ENCODE data around the gene NCOA3.

Gene NCOA3

DNA sequence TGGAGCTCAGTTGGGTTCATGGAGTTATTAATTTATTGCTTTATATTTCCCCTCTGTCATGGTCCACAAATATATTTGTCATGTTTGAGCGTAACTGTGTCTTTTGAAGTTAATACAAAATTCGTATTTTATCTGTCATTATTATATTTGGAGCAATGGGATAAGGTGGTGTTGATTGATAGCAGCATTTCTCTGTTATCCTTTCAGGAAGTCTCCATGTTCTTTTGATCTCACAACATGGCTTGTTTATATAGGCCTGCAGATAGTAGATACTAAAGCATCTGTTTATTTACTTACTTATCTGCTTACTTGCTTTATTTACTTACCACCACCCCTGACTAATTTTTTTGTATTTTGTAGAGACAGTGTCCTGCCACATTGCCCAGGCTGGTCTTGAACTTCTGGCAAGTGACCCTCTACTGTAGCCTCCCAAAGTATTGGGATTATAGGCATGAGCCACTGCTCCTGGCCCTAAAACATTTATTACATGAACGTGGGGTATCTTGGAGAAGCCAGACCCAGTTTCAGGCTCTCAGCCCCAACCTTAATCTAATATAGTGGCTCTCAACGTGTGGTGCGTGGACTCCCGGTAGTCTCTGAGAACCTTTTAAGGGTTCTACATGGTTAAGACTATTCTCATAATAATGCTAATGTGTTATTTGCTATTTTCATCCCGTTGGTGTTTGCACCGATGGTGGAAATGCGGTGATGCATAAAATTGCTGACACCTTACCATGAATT is 104.2 kb downstream of the NCOA3 start:
- no peak overlapping the region for H3K4me3 Mint-ChIP-seq
- H3K36me3 Mint-ChIP-seq (ENCODE audit: low read depth), result peaks cover 32% of the 10 kb centered on the region
- H3K27me3 Mint-ChIP-seq (ENCODE audit: low read depth, poor library complexity), result peaks cover 1% of the 10 kb centered on the region
- H3K4me1 Mint-ChIP-seq, result peaks cover 18% of the 10 kb centered on the region
- no peak for DNase-seq
- H3K27ac Mint-ChIP-seq, result peak overlapping the region; percentile 16
- TF ChIP-seq, protein P1, sequence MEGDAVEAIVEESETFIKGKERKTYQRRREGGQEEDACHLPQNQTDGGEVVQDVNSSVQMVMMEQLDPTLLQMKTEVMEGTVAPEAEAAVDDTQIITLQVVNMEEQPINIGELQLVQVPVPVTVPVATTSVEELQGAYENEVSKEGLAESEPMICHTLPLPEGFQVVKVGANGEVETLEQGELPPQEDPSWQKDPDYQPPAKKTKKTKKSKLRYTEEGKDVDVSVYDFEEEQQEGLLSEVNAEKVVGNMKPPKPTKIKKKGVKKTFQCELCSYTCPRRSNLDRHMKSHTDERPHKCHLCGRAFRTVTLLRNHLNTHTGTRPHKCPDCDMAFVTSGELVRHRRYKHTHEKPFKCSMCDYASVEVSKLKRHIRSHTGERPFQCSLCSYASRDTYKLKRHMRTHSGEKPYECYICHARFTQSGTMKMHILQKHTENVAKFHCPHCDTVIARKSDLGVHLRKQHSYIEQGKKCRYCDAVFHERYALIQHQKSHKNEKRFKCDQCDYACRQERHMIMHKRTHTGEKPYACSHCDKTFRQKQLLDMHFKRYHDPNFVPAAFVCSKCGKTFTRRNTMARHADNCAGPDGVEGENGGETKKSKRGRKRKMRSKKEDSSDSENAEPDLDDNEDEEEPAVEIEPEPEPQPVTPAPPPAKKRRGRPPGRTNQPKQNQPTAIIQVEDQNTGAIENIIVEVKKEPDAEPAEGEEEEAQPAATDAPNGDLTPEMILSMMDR (IDR thresholded peaks at IDR 0.05), result no peak
- peaks cover 24% of the 10 kb centered on the region for H3K9me3 Mint-ChIP-seq

DNA sequence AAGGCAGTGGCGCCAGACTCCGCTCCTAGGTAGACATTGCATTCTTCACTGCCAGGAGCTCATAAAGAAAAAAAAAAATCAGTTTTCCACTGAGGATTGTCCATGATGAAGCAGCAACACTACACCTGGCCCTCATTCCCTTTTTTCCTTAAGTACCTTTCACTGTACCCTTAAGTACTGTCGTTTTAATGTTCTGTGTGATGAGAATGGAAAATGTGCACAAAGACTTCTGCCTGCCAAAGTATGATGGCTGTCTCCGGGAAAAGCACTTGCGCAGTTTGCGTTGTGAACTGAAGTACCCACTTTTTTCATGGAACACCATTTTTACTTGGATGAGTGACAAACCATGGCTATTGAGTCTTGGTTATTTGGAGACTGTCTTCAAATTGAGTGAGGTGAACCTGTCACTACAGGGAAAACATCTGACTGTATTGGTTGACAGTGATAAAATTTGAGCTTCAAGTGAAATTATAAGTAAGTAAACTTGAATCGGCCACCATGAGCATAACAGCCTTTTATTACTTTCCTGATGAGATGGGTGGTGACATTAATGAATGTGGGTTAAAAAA is 104.8 kb downstream of the NCOA3 start:
- no peak for DNase-seq
- peak overlapping the region; percentile 16 for H3K27ac Mint-ChIP-seq
- no peak overlapping the region for H3K4me3 Mint-ChIP-seq
- H3K4me1 Mint-ChIP-seq, result peaks cover 19% of the 10 kb centered on the region
- peaks cover 24% of the 10 kb centered on the region for H3K9me3 Mint-ChIP-seq
- peaks cover 3% of the 10 kb centered on the region for H3K27me3 Mint-ChIP-seq (ENCODE audit: low read depth, poor library complexity)
- TF ChIP-seq, protein P1 (IDR thresholded peaks at IDR 0.05), result no peak
- peaks cover 32% of the 10 kb centered on the region for H3K36me3 Mint-ChIP-seq (ENCODE audit: low read depth)

DNA sequence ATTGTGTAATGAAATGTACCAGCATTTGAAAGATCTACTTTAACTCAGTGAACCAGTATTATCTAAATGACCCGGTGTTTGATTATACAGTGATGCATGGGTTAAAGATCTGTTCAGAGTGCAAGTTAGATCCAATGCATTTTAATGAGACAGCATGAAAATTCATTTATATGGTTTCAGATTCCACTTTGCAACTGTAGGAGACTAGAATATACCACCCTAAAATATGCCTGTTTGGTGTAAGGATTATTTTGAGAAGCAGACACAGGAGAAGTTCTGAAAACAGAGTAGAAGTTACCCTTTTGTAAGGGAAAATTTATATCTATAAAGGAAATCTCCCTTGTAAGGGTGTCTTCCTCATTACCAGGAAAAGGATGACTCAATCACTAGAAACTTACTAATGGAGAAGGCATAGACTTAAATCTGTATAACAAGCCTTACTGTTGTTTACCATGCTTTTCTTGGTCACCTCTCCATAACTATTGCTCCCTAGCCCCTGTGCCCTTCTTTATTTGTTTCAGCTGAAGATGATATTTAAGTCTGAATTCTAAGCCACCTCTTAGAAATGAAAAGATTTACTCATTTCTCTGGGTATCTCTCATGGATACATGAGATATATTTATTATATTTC is 105.4 kb downstream of the NCOA3 start:
- DNase-seq, result no peak
- Mint-ChIP-seq H3K4me1 (peaks cover 19% of the 10 kb centered on the region), H3K36me3 (ENCODE audit: low read depth) (peaks cover 32% of the 10 kb centered on the region), H3K27me3 (ENCODE audit: low read depth, poor library complexity) (peaks cover 3% of the 10 kb centered on the region), H3K27ac (peak overlapping the region; percentile 13), H3K4me3 (no peak overlapping the region), H3K9me3 (peaks cover 24% of the 10 kb centered on the region)
- TF ChIP-seq, protein P1 (IDR thresholded peaks at IDR 0.05), result no peak

DNA sequence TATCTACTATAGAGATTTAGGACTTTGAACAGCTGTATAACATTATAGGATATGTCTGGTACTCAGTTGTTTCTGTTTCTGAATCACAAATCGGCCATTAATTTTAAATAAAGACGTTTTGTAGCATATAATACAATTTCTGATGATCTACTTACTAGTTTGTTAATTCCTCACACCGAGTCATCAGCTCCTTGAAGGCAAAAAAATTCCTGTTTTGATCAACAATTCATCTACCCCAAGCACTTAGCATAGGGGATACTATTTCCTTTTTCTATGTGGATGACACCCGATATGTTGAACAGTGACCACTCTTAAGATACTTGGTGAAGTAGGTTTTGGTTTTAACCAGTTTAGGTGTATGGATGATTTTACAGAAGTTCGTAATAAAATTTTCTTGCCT is 107.3 kb downstream of the NCOA3 start:
- no peak for DNase-seq
- TF ChIP-seq, protein P1 (IDR thresholded peaks at IDR 0.05), result no peak
- Mint-ChIP-seq H3K36me3 (ENCODE audit: low read depth) (peaks cover 13% of the 10 kb centered on the region), H3K4me3 (no peak overlapping the region), H3K27me3 (ENCODE audit: low read depth, poor library complexity) (peaks cover 3% of the 10 kb centered on the region), H3K9me3 (peaks cover 8% of the 10 kb centered on the region), H3K27ac (no peak overlapping the region), H3K4me1 (peaks cover 19% of the 10 kb centered on the region)

DNA sequence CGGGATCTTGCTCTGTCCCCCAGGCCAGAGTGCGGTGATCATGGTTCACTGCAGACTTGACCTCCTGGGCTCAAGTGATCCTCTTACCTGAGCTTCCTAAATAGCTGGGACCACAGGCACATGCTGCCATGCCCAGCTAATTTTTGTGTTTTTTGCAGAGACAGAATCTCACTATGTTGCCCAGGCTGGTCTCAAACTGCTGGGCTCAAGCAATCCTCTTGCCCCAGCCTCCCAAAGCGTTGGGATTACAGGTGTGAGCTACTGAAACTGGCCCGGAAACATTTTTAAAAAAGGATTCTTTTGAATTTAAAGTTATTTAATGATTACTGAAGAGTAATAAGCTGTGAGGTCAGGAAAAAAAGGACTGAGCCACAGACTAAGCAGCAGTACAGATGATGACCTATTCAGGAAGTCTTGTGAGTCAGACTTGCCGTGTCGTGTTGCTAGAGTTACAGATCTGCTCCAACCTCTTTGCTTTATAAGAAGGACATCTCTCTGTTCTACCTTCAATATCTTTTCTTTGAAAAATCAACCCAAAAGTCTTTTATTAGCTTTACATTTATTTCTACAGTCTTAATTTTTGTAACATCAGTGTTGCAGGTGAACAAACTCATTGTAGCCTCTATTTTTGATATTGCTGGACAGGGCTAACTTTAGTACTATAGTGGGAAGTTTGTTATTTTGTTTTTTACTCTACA is 108.7 kb downstream of the NCOA3 start:
- TF ChIP-seq, protein P1 (IDR thresholded peaks at IDR 0.05), result no peak
- H3K36me3 Mint-ChIP-seq (ENCODE audit: low read depth), result peaks cover 3% of the 10 kb centered on the region
- H3K27ac Mint-ChIP-seq, result no peak overlapping the region
- DNase-seq, result no peak
- H3K4me1 Mint-ChIP-seq, result peaks cover 17% of the 10 kb centered on the region
- peaks cover 3% of the 10 kb centered on the region for H3K27me3 Mint-ChIP-seq (ENCODE audit: low read depth, poor library complexity)
- H3K9me3 Mint-ChIP-seq, result peaks cover 3% of the 10 kb centered on the region
- no peak overlapping the region for H3K4me3 Mint-ChIP-seq

Data from nephron progenitor cell (in vitro differentiated cells).